ENCODE data around the gene DMRTB1. TPM values are rescaled to one million over a fixed set of nuclear protein-coding genes. Genes with fewer than 3 reads are reported as not detected.
A peak's percentile ranks its signal among the peaks of the same experiment; 100 is the strongest.

The DMRTB1 gene
- total and polyA plus RNA-seq, 4 donors: not detected

DNA sequence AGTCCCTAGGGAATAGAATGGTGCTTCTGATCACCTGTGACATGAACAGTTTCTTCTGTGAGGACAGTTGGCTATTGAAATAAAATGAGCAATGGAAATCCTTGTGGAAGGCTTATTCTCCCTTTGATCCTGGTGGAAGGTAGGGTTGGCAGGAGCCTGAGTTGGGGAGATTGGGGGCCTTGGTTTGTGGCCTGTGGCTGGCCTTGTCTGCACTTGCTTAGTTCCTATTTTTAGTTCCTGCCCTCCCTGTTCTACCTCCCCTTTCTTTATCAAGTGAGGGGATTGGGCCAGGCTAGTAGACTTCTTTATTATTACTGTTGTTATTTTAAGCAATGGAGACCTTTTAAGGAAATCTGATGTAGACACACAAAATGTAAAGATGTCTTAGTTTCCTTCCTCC, 8.2 kb downstream of the DMRTB1 start:
- DNase-seq (no peak), ATAC-seq (ENCODE audit: insufficient read depth, low FRiP score) (no peak)
- Histone ChIP-seq H3K9me3 (ENCODE audit: control insufficient read depth in 4 of 4, insufficient read depth in 3 of 4, low read length in 3 of 4) (no peaks in the 10 kb centered on the region), H3K9ac (ENCODE audit: insufficient read depth in 1 of 2, low read length in 2 of 2) (no peak overlapping the region), H3K4me3 (no peak overlapping the region), H3K4me1 (ENCODE audit: control insufficient read depth in 5 of 5, insufficient read depth in 5 of 5, low read length in 5 of 5) (peaks cover 0 to 4% (median 0%) of the 10 kb centered on the region in 5 donors), H3K36me3 (ENCODE audit: control insufficient read depth in 4 of 4, insufficient read depth in 4 of 4, low read length in 4 of 4) (no peaks in the 10 kb centered on the region), H3K27ac (ENCODE audit: low read depth in 1 of 2, low read length in 1 of 2) (no peak overlapping the region), H3K27me3 (ENCODE audit: control insufficient read depth in 3 of 3, insufficient read depth in 3 of 3, low read length in 2 of 3) (no peaks in the 10 kb centered on the region)
- TF ChIP-seq, protein P1, sequence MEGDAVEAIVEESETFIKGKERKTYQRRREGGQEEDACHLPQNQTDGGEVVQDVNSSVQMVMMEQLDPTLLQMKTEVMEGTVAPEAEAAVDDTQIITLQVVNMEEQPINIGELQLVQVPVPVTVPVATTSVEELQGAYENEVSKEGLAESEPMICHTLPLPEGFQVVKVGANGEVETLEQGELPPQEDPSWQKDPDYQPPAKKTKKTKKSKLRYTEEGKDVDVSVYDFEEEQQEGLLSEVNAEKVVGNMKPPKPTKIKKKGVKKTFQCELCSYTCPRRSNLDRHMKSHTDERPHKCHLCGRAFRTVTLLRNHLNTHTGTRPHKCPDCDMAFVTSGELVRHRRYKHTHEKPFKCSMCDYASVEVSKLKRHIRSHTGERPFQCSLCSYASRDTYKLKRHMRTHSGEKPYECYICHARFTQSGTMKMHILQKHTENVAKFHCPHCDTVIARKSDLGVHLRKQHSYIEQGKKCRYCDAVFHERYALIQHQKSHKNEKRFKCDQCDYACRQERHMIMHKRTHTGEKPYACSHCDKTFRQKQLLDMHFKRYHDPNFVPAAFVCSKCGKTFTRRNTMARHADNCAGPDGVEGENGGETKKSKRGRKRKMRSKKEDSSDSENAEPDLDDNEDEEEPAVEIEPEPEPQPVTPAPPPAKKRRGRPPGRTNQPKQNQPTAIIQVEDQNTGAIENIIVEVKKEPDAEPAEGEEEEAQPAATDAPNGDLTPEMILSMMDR (IDR thresholded peaks at IDR 0.05; ENCODE audit: control extremely low read depth, extremely low read depth): no peak

DNA sequence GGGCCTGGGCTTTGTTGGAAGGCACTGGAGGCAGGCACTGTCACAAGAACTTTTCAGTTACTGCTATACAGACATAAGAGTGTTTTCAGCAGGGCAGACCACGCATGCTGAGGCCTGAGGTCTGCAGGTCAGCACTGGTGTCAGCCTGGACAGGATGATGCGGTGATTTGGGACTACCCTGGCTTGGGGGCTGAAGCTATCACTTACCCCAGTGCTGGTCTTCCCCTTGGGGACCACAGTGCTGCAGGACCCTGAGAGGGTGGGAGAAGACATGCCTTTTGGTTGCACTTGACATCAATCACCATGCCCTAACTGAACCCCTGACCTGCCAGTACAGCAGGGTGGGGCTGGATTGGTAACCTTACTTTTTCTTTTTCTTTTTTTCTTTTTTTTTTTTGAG, 9.2 kb downstream of the DMRTB1 start:
- Histone ChIP-seq H3K36me3 (ENCODE audit: control insufficient read depth in 4 of 4, insufficient read depth in 4 of 4, low read length in 4 of 4) (no peaks in the 10 kb centered on the region), H3K9me3 (ENCODE audit: control insufficient read depth in 4 of 4, insufficient read depth in 3 of 4, low read length in 3 of 4) (no peaks in the 10 kb centered on the region), H3K9ac (ENCODE audit: insufficient read depth in 1 of 2, low read length in 2 of 2) (no peak overlapping the region), H3K4me3 (no peak overlapping the region), H3K27me3 (ENCODE audit: control insufficient read depth in 3 of 3, insufficient read depth in 3 of 3, low read length in 2 of 3) (no peaks in the 10 kb centered on the region), H3K27ac (ENCODE audit: low read depth in 1 of 2, low read length in 1 of 2) (no peak overlapping the region), H3K4me1 (ENCODE audit: control insufficient read depth in 5 of 5, insufficient read depth in 5 of 5, low read length in 5 of 5) (peaks cover 0 to 4% (median 0%) of the 10 kb centered on the region in 5 donors)
- TF ChIP-seq, protein P1 (IDR thresholded peaks at IDR 0.05; ENCODE audit: control extremely low read depth, extremely low read depth): no peak
- ATAC-seq (ENCODE audit: insufficient read depth, low FRiP score) (no peak), DNase-seq (no peak)
- WGBS, 2 donors: 96 to 100% methylated on average over 2 of the region's 2 CpGs

DNA sequence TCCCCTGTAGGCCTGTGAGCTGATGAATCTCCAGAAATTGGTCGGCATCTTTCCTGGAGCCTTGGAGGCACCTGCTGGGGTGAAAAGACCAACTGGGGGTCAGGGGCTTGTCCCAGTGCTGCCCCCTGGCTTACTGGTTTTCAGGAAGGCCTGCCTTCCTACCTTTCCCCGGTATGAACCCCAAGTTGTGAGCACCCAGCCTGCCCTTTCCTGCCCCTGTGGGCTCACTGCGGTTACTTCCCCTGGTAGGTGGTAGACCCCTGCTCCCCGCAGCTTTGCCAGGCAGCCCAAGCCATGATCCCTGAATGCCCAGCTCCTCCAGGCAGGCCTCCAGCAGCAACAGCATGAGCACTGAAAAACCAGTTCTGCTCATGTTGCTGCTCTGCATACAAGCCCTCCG, 10.2 kb downstream of the DMRTB1 start:
- no peak overlapping the region for H3K4me3 ChIP-seq
- no peaks in the 10 kb centered on the region for H3K9me3 ChIP-seq (ENCODE audit: control insufficient read depth in 4 of 4, insufficient read depth in 3 of 4, low read length in 3 of 4)
- TF ChIP-seq, protein P1 (IDR thresholded peaks at IDR 0.05; ENCODE audit: control extremely low read depth, extremely low read depth): no peak
- 83 to 87% methylated on average over 5 of the region's 5 CpGs for WGBS, 2 donors
- no peaks in the 10 kb centered on the region for H3K36me3 ChIP-seq (ENCODE audit: control insufficient read depth in 4 of 4, insufficient read depth in 4 of 4, low read length in 4 of 4)
- no peak overlapping the region for H3K9ac ChIP-seq (ENCODE audit: insufficient read depth in 1 of 2, low read length in 2 of 2)
- no peak for DNase-seq
- ATAC-seq (ENCODE audit: insufficient read depth, low FRiP score): no peak
- no peak overlapping the region for H3K27ac ChIP-seq (ENCODE audit: low read depth in 1 of 2, low read length in 1 of 2)
- peaks cover 0 to 2% (median 0%) of the 10 kb centered on the region in 5 donors for H3K4me1 ChIP-seq (ENCODE audit: control insufficient read depth in 5 of 5, insufficient read depth in 5 of 5, low read length in 5 of 5)
- H3K27me3 ChIP-seq (ENCODE audit: control insufficient read depth in 3 of 3, insufficient read depth in 3 of 3, low read length in 2 of 3): no peaks in the 10 kb centered on the region

DNA sequence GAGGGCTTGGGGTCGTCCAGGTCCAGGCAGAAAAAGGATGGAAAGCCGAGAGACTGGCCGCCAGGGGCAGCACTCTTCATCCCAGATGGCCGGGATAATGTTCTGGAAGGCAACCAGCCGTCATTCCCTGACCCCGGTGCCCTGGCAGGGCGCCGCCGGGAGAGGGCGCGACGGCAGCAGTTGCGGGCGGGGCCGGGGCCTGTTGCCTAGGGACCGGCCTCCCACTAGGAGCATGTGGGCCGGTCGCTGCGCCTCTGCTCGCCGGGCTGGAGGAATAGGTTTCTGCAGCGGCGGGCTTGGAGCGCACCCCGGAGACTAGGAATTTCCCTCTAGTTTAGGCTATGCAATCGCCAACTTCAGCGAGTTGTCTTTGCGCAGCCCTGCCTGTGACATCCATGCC, 11.0 kb downstream of the DMRTB1 start:
- ATAC-seq (ENCODE audit: insufficient read depth, low FRiP score): peak; percentile 71
- Histone ChIP-seq H3K9me3 (ENCODE audit: control insufficient read depth in 4 of 4, insufficient read depth in 3 of 4, low read length in 3 of 4) (no peaks in the 10 kb centered on the region), H3K4me1 (ENCODE audit: control insufficient read depth in 5 of 5, insufficient read depth in 5 of 5, low read length in 5 of 5) (no peaks in the 10 kb centered on the region), H3K27me3 (ENCODE audit: control insufficient read depth in 3 of 3, insufficient read depth in 3 of 3, low read length in 2 of 3) (no peaks in the 10 kb centered on the region), H3K9ac (ENCODE audit: insufficient read depth in 1 of 2, low read length in 2 of 2) (no peak overlapping the region), H3K36me3 (ENCODE audit: control insufficient read depth in 4 of 4, insufficient read depth in 4 of 4, low read length in 4 of 4) (no peaks in the 10 kb centered on the region), H3K4me3 (no peak overlapping the region), H3K27ac (ENCODE audit: low read depth in 1 of 2, low read length in 1 of 2) (no peak overlapping the region)
- TF ChIP-seq, protein P1 (IDR thresholded peaks at IDR 0.05; ENCODE audit: control extremely low read depth, extremely low read depth): no peak
- peak; percentile 83 to 86 (median 85) for DNase-seq
- 27 to 32% methylated on average over 28 of the region's 28 CpGs for WGBS, 2 donors
